ENCODE measurements around the gene PPP1R15B. TPM values are rescaled to one million over a fixed set of nuclear protein-coding genes. Genes with fewer than 3 reads are reported as not detected.

Gene PPP1R15B
- total RNA-seq, 2 experiments from 2014 or later = 72.6 to 79.2 TPM

- no peaks in the 10 kb centered on the region for H4K20me1 ChIP-seq (ENCODE audit: insufficient read depth, low read length)
- no peaks in the 10 kb centered on the region for H3K79me2 ChIP-seq (ENCODE audit: insufficient read depth, low read depth, low read length)
- H3K27ac ChIP-seq (ENCODE audit: low read depth, low read length, poor library complexity, severe bottlenecking) = no peak overlapping the region
- CTCF ChIA-PET (ENCODE audit: unreplicated experiment) = no interaction called here
- no peak overlapping the region for H3K4me2 ChIP-seq (ENCODE audit: low read length)
- no peaks in the 10 kb centered on the region for H3K9me3 ChIP-seq (ENCODE audit: low read length)
- peaks cover 14% of the 10 kb centered on the region for H3K36me3 ChIP-seq (ENCODE audit: insufficient read depth, low read length)
- no TSS peak for BruUV-seq (replicated peaks)
- DNase-seq (ENCODE audit: low spot score) = no peak
- TF ChIP-seq CTCF (conservative IDR thresholded peaks at IDR 0.05; ENCODE audit: low read length) = no peak
- TF ChIP-seq EZH2phosphoT487 (IDR thresholded peaks at IDR 0.05; ENCODE audit: borderline replicate concordance, low read depth, low read length) = no peak
- H3K4me1 ChIP-seq (ENCODE audit: insufficient read depth, low read length, poor library complexity, severe bottlenecking) = no peaks in the 10 kb centered on the region
- no peak overlapping the region for H3K4me3 ChIP-seq (ENCODE audit: low read depth, low read length, poor library complexity, severe bottlenecking)
- H3K9me2 ChIP-seq (ENCODE audit: insufficient read depth, low read length) = no peaks in the 10 kb centered on the region
- H2AFZ ChIP-seq (ENCODE audit: low read length) = no peak overlapping the region
- POLR2A ChIA-PET = no interaction called here
- intact Hi-C loops (cut with micrococcal nuclease; ENCODE audit: unreplicated experiment) = no loop called here
These were observed 20.0 kb downstream of the PPP1R15B start for GRCh38 chr1:204391629-204392028.

- H3K36me3 ChIP-seq (ENCODE audit: insufficient read depth, low read length) = peaks cover 7% of the 10 kb centered on the region
- H4K20me1 ChIP-seq (ENCODE audit: insufficient read depth, low read length) = no peaks in the 10 kb centered on the region
- intact Hi-C loops (cut with micrococcal nuclease; ENCODE audit: unreplicated experiment) = no loop called here
- no peak overlapping the region for H2AFZ ChIP-seq (ENCODE audit: low read length)
- no peak for DNase-seq (ENCODE audit: low spot score)
- BruUV-seq (replicated peaks) = no TSS peak
- no peak overlapping the region for H3K27ac ChIP-seq (ENCODE audit: low read depth, low read length, poor library complexity, severe bottlenecking)
- no peaks in the 10 kb centered on the region for H3K9me3 ChIP-seq (ENCODE audit: low read length)
- ChIA-PET CTCF (ENCODE audit: unreplicated experiment) (no interaction called here), POLR2A (no interaction called here)
- H3K4me2 ChIP-seq (ENCODE audit: low read length) = no peak overlapping the region
- no peaks in the 10 kb centered on the region for H3K4me1 ChIP-seq (ENCODE audit: insufficient read depth, low read length, poor library complexity, severe bottlenecking)
- H3K9me2 ChIP-seq (ENCODE audit: insufficient read depth, low read length) = no peaks in the 10 kb centered on the region
- no peak overlapping the region for H3K4me3 ChIP-seq (ENCODE audit: low read depth, low read length, poor library complexity, severe bottlenecking)
- TF ChIP-seq EZH2phosphoT487 (IDR thresholded peaks at IDR 0.05; ENCODE audit: borderline replicate concordance, low read depth, low read length) = no peak
- TF ChIP-seq CTCF (conservative IDR thresholded peaks at IDR 0.05; ENCODE audit: low read length) = no peak
- no peaks in the 10 kb centered on the region for H3K79me2 ChIP-seq (ENCODE audit: insufficient read depth, low read depth, low read length)
These were observed 20.7 kb downstream of the PPP1R15B start for GRCh38 chr1:204390751-204391466.

GRCh38 chr1:204385727-204386126 is 25.9 kb downstream of the PPP1R15B start:
- Histone ChIP-seq H3K9me3 (ENCODE audit: low read length) (no peaks in the 10 kb centered on the region), H3K27ac (ENCODE audit: low read depth, low read length, poor library complexity, severe bottlenecking) (no peak overlapping the region), H4K20me1 (ENCODE audit: insufficient read depth, low read length) (no peaks in the 10 kb centered on the region), H3K36me3 (ENCODE audit: insufficient read depth, low read length) (no peaks in the 10 kb centered on the region), H2AFZ (ENCODE audit: low read length) (no peak overlapping the region), H3K4me3 (ENCODE audit: low read depth, low read length, poor library complexity, severe bottlenecking) (no peak overlapping the region), H3K4me2 (ENCODE audit: low read length) (no peak overlapping the region), H3K79me2 (ENCODE audit: insufficient read depth, low read depth, low read length) (no peaks in the 10 kb centered on the region), H3K4me1 (ENCODE audit: insufficient read depth, low read length, poor library complexity, severe bottlenecking) (no peaks in the 10 kb centered on the region), H3K9me2 (ENCODE audit: insufficient read depth, low read length) (no peaks in the 10 kb centered on the region)
- no peak for DNase-seq (ENCODE audit: low spot score)
- no peak for TF ChIP-seq EZH2phosphoT487 (IDR thresholded peaks at IDR 0.05; ENCODE audit: borderline replicate concordance, low read depth, low read length)
- TF ChIP-seq CTCF (conservative IDR thresholded peaks at IDR 0.05; ENCODE audit: low read length) = no peak
- ChIA-PET POLR2A (interaction anchor here (0.6 kb wide), 2 partner anchors 122 to 645 kb away, joined by 4 to 5 read pairs; no protein-coding TSS in a partner anchor), CTCF (ENCODE audit: unreplicated experiment) (no interaction called here)
- intact Hi-C loops (cut with micrococcal nuclease; ENCODE audit: unreplicated experiment) = no loop called here
- BruUV-seq (replicated peaks) = no TSS peak
